MM.1S (cell line): ENCODE data around the gene LPCAT4.

Source experiments
- DNase-seq: peaks from one replicate; pipeline ENCODE4 v3.0.0-alpha.2; 2015
- H2AFZ ChIP-seq: fragments of 300-600 bp; sonication (generic); 2 replicates; pipeline ENCODE4 v1.6.0; 2016; ENCODE audit warnings: antibody characterized with exemption, low read length
- H3F3A ChIP-seq: fragments of 300-600 bp; sonication (generic); 2 replicates; pipeline ENCODE4 v1.6.1; 2016; ENCODE audit warnings: mild to moderate bottlenecking, antibody characterized with exemption, low read length, moderate library complexity, mixed read lengths; ENCODE audit not compliant: insufficient read depth
- H3K27ac ChIP-seq: fragments of 300-600 bp; sonication (generic); 2 replicates; pipeline ENCODE4 v1.5.1; 2016; ENCODE audit warnings: mild to moderate bottlenecking, low read length
- H3K27me3 ChIP-seq: fragments of 300-600 bp; sonication (generic); replicated peaks from 2 replicates; pipeline ENCODE4 v1.6.0; 2016; ENCODE audit warnings: low read length; ENCODE audit not compliant: insufficient read depth
- H3K36me3 ChIP-seq: fragments of 300-600 bp; sonication (generic); replicated peaks from 2 replicates; pipeline ENCODE4 v1.6.1; 2016; ENCODE audit warnings: mild to moderate bottlenecking, low read length, mixed read lengths; ENCODE audit not compliant: insufficient read depth
- H3K4me1 ChIP-seq: fragments of 300-600 bp; sonication (generic); 2 replicates; pipeline ENCODE4 v1.6.1; 2016; ENCODE audit warnings: low read length, mixed read lengths
- H3K4me2 ChIP-seq: fragments of 300-600 bp; sonication (generic); 2 replicates; pipeline ENCODE4 v1.6.0; 2016; ENCODE audit warnings: low read depth, low read length
- H3K4me3 ChIP-seq: fragments of 300-600 bp; sonication (generic); 2 replicates; pipeline ENCODE4 v1.5.1; 2016; ENCODE audit warnings: low read length, mixed read lengths
- H3K79me2 ChIP-seq: fragments of 300-600 bp; sonication (generic); 2 replicates; pipeline ENCODE4 v1.6.1; 2016; ENCODE audit warnings: mixed run types, low read length, mixed read lengths
- H3K9ac ChIP-seq: fragments of 300-600 bp; sonication (generic); 2 replicates; pipeline ENCODE4 v1.6.1; 2016; ENCODE audit warnings: low read length, mixed read lengths
- H3K9me2 ChIP-seq: fragments of 300-600 bp; sonication (generic); replicated peaks from 2 replicates; pipeline ENCODE4 v1.6.1; 2016; ENCODE audit warnings: mild to moderate bottlenecking, low read length, mixed read lengths; ENCODE audit not compliant: insufficient read depth
- H3K9me3 ChIP-seq: fragments of 300-600 bp; sonication (generic); replicated peaks from 2 replicates; pipeline ENCODE4 v1.6.1; 2016; ENCODE audit warnings: mild to moderate bottlenecking, low read length, mixed read lengths; ENCODE audit not compliant: insufficient read depth
- H4K20me1 ChIP-seq: fragments of 300-600 bp; sonication (generic); 2 replicates; pipeline ENCODE4 v1.6.1; 2016; ENCODE audit warnings: mild to moderate bottlenecking, low read length, moderate library complexity, mixed read lengths; ENCODE audit not compliant: insufficient read depth
- CTCF ChIP-seq: fragments of 300-600 bp; sonication (generic); IDR thresholded peaks from 2 replicates; pipeline ENCODE4 v1.5.1; 2016; ENCODE audit warnings: antibody characterized with exemption, low read length, mixed read lengths
- EZH2 ChIP-seq: fragments of 300-600 bp; sonication (generic); optimal IDR thresholded peaks from 2 replicates; pipeline ENCODE3; 2017; ENCODE audit warnings: low read depth, mild to moderate bottlenecking, antibody characterized with exemption, low read length, mixed read lengths
- EZH2phosphoT487 ChIP-seq: fragments of 300-600 bp; sonication (generic); IDR thresholded peaks from 2 replicates; pipeline ENCODE4 v1.6.1; 2018; ENCODE audit warnings: antibody characterized with exemption, low read length

The LPCAT4 gene

DNA sequence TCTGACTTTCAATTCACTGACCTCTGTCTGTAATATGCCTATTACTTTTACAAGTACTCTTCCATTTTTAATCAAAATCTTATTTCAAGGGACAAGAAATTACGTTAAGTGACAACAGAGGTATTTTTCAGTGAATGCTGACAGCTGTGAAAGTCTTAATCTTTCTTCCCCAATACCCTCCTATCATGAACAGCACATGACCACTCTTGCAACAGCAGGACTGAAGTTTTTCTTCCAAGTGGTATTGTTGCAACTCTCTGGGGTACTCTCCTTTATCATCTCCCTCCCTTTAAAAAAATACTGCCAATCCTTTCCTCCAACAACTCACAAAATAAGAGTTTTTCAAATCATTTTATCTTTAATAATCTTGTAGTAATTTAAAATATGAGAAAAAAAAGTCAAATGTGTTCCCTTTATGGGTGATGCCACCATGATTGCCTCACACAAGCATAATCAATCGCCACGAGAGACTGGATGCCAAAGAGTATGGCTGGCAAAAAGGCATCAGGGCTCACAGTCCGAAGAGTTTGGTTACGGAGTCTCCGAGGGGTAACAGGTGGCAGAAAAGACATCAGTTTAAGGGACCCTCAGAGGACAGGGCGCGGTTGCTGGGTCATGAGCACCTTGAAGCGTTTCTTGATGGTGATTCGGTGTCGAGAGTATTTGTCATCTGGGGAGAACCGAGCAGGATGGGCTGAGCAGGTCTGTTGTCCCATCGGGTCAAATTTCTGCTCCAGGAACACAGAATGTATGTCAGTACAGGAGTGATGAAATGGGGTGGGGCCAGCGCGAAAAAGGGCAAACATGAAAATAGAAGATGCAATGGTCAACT is 25.4 kb downstream of the LPCAT4 start:
- H4K20me1 ChIP-seq, result no peaks in the 10 kb centered on the region
- peak overlapping the region; percentile 53; the same call in 1 of the 2 replicates for H3K4me2 ChIP-seq
- peaks cover 8% of the 10 kb centered on the region; the same call in 1 of the 2 replicates for H3K4me1 ChIP-seq
- peak overlapping the region; percentile 84 for H3K4me3 ChIP-seq
- no peak overlapping the region for H3K9ac ChIP-seq
- H3K79me2 ChIP-seq, result peaks cover 41% of the 10 kb centered on the region
- H3K27me3 ChIP-seq, result no peaks in the 10 kb centered on the region
- peaks cover 25% of the 10 kb centered on the region for H3F3A ChIP-seq
- H3K9me3 ChIP-seq, result no peaks in the 10 kb centered on the region
- no peaks in the 10 kb centered on the region; the same call in 1 of the 2 replicates for H3K36me3 ChIP-seq
- no peaks in the 10 kb centered on the region for H3K9me2 ChIP-seq
- DNase-seq, result no peak
- H3K27ac ChIP-seq, result no peak overlapping the region
- no peak for TF ChIP-seq EZH2phosphoT487
- no peak for TF ChIP-seq EZH2
- TF ChIP-seq CTCF, result no peak
- H2AFZ ChIP-seq, result no peak overlapping the region

DNA sequence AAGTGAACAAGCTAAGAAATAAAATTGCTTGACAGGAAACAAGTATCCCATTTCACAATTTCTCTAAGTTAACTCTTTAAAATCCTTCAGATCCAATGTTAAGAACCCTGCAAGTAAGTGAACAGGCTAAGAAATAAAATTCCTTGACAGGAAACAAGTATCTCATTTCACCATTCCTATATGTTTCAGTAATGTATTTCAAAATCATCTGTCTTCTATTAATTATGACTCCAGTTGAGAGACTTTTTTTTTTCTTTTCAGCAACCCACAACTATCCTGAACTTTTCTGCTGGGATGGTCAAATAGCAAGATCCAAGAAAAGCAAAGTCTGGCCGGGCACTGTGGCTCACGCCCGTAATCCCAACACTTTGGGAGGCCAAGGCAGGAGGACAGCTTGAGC is 27.1 kb downstream of the LPCAT4 start:
- no peak overlapping the region for H3K4me3 ChIP-seq
- no peak for DNase-seq
- H2AFZ ChIP-seq, result no peak overlapping the region
- peaks cover 56% of the 10 kb centered on the region for H3K79me2 ChIP-seq
- H3K4me1 ChIP-seq, result peaks cover 11% of the 10 kb centered on the region; the same call in 1 of the 2 replicates
- TF ChIP-seq EZH2 (no peak), EZH2phosphoT487 (no peak), CTCF (no peak)
- H3K4me2 ChIP-seq, result no peak overlapping the region
- no peaks in the 10 kb centered on the region for H3K27me3 ChIP-seq
- no peak overlapping the region for H3K9ac ChIP-seq
- H3F3A ChIP-seq, result peaks cover 40% of the 10 kb centered on the region
- no peaks in the 10 kb centered on the region for H3K9me3 ChIP-seq
- H3K27ac ChIP-seq, result no peak overlapping the region
- no peaks in the 10 kb centered on the region; the same call in 1 of the 2 replicates for H3K36me3 ChIP-seq
- H3K9me2 ChIP-seq, result no peaks in the 10 kb centered on the region
- no peaks in the 10 kb centered on the region for H4K20me1 ChIP-seq

GRCh38 chr15:34338347-34338746 is 28.6 kb downstream of the LPCAT4 start:
- Histone ChIP-seq H4K20me1 (no peaks in the 10 kb centered on the region), H3K9ac (no peak overlapping the region), H3K27ac (no peak overlapping the region), H3K4me3 (peak overlapping the region; percentile 87), H3K4me1 (peaks cover 14% of the 10 kb centered on the region), H3K9me2 (no peaks in the 10 kb centered on the region), H3K4me2 (peak overlapping the region; percentile 81; the same call in 1 of the 2 replicates), H3K79me2 (peaks cover 72% of the 10 kb centered on the region), H3K36me3 (no peaks in the 10 kb centered on the region; the same call in 1 of the 2 replicates), H3K9me3 (no peaks in the 10 kb centered on the region), H2AFZ (no peak overlapping the region), H3F3A (peaks cover 51% of the 10 kb centered on the region), H3K27me3 (no peaks in the 10 kb centered on the region)
- no peak for DNase-seq
- TF ChIP-seq EZH2phosphoT487, result no peak
- TF ChIP-seq EZH2, result no peak
- TF ChIP-seq CTCF, result no peak
